HG03097 (cell line): ENCODE data around the gene PDE10A.

Experiments used
- ATAC-seq: cut with Tn5 transposase; IDR thresholded peaks from one replicate; pipeline ENCODE4 v1.9.1; 2021; ENCODE audit not compliant: unreplicated experiment, low FRiP score

PDE10A gene

DNA sequence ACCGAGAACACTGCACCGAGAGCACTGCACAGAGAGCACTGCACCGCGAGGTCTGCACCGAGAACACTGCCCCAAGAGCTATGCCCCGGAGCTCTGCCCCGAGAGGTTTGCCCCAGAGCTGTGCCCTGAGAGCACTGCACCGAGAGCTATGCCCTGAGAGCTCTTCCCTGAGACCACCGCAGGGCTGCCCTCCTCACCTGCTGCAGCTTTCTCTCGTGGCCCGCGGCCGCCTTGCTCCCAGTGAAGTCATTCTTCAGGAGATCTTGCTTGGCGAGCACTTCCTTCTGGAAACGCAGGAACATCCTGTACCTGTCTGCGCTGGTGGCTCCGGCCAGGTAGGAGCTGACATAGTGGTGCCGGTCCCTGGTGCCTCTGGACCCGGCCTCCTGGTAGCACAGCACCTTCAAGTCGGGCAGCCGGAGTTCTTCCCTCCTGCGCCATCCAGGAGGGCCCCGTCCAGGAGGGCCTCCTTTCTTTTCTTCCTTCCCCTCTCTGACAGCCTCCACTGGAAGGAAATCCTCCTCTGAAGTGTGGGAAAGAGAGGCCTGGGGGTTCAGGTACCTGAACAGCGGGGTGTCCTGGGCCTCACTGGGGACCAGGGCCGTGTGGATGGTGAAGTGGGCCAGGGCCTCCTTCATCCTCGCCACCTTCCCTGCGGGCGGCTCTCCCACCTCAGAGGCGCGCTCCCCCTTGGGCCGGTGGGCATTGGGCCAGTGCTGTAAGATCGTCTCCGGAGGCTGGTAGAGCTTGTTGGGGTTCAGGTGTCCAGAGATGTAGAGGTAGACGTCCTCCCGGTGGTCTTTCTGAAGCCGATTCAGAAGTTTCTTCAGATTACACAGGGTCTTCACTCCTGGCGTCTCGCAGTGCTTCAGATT lies 361.4 kb downstream of the PDE10A start:
- ATAC-seq = no peak

DNA sequence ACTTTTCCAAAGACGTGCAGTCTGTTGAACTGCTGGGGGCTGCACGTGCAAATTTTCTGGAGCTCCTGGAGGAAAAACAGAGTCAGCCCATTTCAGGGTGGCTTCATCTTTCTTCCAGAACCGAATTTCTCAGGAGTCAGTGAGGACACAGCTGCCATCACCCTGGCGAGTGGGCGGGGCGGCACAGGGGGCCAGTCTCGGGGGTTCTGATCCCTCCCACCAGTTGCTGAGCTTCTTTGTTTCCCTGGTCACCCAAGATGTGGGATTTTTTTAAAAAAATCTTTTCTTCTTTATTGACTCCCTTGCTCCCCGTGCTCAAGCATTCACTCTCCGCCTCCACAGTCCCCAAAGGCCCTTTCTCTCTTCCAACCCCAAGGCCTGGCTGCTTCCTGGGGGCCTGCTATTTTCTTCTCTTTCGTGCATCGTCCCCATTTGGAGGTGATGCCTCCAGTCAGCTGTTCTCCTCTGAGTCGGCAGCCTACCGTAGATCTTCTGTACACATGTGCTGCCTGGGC lies 362.6 kb downstream of the PDE10A start:
- ATAC-seq = no peak

DNA sequence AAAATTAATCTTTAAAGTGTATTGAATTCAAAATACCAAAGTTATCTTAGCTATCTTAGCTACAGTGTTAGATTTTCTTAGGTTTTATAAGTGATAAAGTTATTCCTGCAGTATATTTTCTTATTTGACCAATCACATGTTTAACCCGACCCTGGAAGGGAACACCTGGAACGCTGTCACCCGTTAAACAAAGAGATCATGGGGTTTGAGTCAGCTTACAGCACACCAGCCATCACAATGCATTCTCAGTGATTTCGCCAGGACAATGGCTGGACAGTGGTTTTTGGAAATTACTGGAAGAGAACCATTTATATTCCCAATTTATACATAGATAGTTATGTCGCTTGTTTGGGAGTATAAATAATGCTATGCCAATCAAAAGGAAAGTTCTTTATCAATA lies 364.2 kb downstream of the PDE10A start:
- ATAC-seq = no peak

DNA sequence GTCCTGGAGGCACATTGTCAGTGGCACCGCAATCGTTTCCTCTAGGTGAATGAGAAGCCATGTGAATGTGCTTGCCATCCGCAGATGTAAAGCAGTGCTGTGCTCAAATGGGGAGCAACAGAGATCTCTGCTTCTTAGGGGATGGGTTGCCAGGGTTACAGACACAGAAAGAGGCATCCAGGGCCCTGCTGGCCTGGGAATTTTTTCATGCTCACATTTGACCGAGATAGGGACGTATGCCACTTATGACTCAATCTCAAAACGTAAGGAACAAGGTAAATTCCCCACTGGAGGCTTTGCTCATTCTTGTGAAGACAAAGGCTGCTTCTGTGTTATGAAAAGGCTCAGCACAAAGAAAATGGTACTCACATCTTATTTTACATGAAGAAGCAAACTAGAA lies 364.6 kb downstream of the PDE10A start:
- ATAC-seq = no peak

DNA sequence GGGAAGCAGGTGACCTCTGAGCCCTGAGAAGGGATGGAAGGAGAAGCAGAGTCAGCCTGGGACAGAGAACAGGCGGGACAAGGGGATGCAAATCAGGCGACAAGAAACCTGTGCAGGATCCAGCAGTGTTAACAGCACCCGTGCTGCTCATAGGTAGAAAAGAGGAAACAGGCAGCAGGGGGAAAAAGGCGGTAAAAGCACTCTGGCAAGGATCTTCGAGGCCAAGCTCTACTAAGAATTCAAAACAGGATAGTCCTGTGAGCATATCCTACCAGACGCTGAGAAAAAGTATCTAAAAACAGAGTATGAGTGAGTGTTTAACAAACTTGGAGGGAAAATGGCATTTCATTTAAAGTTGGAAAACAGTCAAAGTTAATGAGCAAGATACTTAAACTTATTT lies 370.4 kb downstream of the PDE10A start:
- no peak for ATAC-seq
